NCI-H510A treated with DMSO at 0.1 percent for 48 hours (cell line): ENCODE data around the gene NEK4.
A peak's percentile ranks its signal among the peaks of the same experiment; 100 is the strongest.

Experiments used
- DNase-seq: peaks from one replicate; lab custom pipeline; 2025; lab: John Stamatoyannopoulos, UW

Gene NEK4

GRCh38 chr3:52770496-52771333 lies at the start of gene NEK4:
Gene NEK4, minus strand, starts transcription at chr3:52770940. Its CDS starts 194 bp downstream, at chr3:52770746.
- peak; percentile 85 for DNase-seq

GRCh38 chr3:52819936-52820335 lies 49.2 kb upstream of the NEK4 start:
- DNase-seq = no peak

GRCh38 chr3:52817860-52818259 lies 47.1 kb upstream of the NEK4 start:
- DNase-seq = no peak

GRCh38 chr3:52817221-52817620 lies 46.5 kb upstream of the NEK4 start:
- DNase-seq = no peak

- DNase-seq = no peak
Observed at GRCh38 chr3:52816654-52817053, 45.9 kb upstream of the NEK4 start.

- no peak for DNase-seq
Observed at GRCh38 chr3:52816199-52816598, 45.5 kb upstream of the NEK4 start.

DNA sequence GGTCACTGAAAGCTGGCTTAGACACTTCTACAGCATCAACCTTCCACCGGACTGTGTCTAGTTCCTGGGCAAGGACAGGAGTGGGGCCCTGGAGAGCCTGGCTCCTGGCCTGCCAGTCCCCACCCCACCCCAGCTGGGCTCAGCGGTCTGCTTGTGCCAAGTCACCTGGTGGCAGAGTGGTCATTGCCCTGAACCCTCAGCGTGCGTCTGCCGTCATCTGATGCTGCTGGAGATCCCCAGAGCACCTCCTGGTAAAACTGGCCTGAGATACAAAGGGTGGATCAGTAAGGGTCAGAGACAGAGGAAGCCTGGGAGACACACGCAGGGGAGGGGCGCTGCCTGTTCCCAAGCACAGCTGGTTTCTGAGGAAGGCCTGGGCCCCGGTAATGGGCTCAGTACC lies 43.1 kb upstream of the NEK4 start:
- DNase-seq = no peak

DNA sequence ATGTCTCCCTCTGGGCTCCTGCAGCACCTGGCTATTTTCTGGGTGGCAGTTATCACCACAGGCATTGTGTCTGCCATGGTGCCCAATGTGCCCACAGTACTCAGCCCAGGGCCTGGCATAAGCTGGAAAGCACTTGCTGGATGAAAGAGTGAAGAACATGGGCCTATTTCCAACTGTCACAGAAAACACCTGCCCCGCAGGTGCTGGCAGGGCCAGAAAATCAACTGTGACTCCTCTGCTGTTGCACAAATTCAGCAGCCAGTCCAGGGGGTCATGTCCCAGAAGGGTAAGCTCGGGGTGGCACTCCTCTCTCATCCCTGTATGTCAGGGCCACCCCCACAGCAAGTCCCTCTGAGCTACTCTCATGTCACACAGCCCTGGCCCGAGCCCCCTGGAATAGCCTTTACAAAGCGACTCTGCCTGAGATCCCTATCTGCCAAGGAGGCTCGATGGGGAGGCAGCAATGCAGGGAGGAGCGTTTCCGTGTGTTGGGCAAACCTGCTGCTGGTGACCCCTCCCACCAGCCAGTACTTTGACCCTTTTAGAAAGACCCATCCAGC lies 40.8 kb upstream of the NEK4 start:
- no peak for DNase-seq

- no peak for DNase-seq
Observed at GRCh38 chr3:52810923-52811322, 40.2 kb upstream of the NEK4 start.

DNA sequence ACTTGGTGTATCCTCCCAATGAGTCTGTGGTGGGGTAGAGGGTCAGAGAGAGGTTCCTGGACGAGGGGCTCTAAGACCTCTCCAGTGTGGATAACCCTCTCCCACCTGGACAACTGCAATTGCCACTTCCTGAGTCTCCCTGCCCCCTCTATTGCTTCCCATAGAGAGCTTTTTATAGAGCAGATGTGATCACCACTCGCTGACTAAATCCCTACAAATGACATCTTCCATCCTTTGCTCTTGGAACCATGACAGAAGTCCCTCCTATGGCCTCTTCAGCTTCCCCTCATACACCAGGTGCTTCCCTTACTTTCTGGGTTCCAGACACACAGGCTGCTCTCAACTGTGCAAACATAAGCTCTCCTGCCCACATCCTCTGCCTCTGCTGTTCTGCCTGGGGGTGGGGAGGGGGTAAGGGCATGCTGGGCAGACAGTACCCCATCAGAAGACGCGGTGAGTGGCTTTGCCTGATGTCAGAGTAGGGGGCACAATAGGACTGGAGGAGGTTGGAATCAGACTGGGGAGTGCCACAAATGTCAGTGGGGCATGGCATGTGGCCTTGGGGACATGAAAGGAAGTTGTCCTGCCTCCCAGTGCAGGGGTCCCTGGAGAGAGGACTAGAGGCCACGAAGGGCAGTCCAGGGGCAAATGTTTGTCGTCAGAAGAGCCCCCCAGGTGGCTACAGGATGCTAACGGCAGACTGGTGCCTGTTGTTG lies 39.1 kb upstream of the NEK4 start:
- DNase-seq = peak; percentile 60

GRCh38 chr3:52809149-52809548 lies 38.4 kb upstream of the NEK4 start:
- DNase-seq = no peak

- no peak for DNase-seq
Observed at GRCh38 chr3:52805270-52806039, 34.7 kb upstream of the NEK4 start.

DNA sequence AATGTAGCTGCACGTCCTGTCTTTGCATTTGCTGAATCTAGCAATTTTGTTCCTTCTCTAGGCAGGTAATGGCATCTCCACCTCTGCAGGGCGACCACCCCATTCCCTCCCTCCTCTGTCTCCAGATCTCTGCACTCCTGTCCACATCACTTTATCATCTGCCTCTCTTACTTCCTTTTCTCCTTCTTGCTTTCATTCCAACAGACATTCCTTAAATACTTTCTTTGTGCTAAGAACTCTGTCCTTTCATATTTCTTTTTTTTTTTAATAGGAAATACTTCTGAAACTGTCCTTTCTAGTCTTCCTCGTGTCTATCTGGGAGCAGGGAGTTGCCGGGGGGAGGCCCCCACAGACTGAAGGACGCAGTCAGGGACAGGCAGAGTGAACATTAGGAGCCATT lies 31.1 kb upstream of the NEK4 start:
- DNase-seq = no peak

- DNase-seq = no peak
Observed at GRCh38 chr3:52800079-52800478, 29.3 kb upstream of the NEK4 start.

DNA sequence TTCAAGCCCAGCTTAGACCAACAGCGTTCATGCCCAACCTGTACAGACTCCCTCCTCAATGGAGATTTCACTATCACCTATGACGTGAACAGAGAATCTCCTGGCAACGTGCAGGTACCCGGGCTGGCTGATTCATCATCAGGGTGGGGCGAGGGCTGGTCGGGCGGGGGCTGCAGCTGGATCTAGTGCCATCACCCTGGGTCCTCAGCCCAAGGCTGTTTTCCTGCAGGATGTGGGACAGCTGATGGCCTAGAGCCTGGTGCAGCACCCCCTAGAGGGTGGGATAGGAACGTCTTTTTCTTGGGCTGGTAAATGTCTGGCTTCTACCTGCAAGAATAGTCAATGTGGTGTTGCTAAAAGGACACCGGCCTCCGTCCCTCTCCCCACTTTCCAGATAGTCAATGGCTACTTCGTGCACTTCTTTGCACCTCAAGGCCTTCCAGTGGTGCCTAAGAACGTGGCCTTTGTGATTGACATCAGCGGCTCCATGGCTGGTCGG lies 28.3 kb upstream of the NEK4 start:
- peak; percentile 7 for DNase-seq

GRCh38 chr3:52798376-52798977 lies 27.7 kb upstream of the NEK4 start:
- DNase-seq = no peak

GRCh38 chr3:52796411-52796810 lies 25.7 kb upstream of the NEK4 start:
- DNase-seq = no peak

DNA sequence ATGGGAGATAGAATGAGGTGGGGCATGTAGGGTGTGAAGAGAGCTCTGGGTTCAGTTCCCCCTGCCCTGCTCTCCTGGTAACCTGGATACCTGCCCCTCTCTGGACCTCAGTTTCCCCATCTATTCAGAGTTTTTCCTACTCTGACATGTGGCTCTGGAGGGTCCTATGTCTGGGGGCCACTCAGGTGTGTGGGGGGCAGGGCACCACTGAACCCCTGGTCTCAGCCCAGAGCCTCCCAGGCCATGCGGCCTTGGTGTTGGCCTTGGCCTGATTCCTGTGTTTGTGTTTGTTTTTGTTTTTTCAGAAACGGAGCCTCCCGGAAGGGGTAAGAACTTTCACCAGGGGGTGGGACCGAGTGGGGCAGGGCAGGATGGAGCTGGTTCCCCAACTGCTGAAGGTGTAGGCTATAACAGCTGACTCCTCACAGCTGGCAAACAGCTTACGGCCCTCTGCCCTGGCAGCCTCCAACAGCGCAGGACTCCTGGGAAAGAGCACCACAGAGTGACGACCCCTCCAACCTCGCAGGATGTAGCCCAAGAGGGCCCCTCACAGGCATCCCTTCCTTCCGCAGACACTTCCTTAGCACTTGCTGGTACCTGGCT lies 24.7 kb upstream of the NEK4 start:
- no peak for DNase-seq

GRCh38 chr3:52794612-52795099 lies 23.9 kb upstream of the NEK4 start, which contains the start of gene ITIH3:
Gene ITIH3, plus strand, starts transcription at chr3:52794796. Its CDS starts 8 bp downstream, at chr3:52794804.
- DNase-seq = no peak

DNA sequence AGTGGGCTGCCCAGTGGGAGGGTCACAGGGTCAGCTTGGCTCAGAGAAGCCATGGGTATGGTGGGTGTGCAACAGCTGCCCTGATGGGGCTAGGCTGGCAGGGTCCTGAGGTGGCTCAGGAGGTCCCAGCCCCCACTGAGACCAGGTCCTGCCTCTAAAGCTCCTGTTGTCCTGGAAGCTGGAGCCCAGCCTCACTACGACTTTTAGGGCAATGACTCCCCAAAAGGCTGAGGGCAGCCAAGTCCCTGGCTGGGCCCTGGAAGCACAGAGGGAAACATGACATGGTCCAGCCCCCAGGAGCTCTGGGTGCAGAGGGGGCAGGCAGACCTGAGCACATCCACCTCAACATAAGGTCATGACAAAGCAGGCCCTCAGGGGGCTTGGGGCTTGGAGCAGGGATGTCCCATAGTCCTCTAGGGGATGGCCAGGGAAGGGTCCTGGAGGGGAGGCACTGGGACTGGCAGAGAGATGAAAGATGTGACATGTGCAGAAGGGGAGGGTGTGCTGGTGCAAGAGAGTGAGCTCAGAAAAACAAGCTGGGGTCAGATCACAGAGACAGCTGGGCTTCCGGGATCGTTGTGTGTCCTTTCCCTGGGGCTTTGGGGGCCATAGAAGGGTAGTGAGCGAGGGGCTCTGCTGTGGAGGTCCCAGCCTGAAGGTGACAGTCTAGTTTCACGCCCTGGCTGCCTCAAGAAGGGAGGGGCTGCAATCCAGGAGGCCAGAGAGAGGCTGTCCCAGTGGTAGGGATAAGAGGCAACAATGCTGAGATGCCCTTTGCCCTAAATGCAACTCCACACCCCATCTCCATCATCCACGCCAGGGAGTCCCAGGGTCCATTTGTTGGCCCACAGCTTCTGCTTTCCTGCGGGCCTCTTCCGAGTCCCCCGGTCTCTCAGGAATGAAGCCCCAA lies 23.2 kb upstream of the NEK4 start:
- no peak for DNase-seq
